Iris pigment epithelial cell (primary cell): ENCODE results near the gene SCAI.

Source experiments
- DNase-seq: peaks from one replicate; pipeline ENCODE4 v3.0.0-alpha.2; 2011; ENCODE audit warnings: low read depth

SCAI gene

GRCh38 chr9:124947727-124948391 lies 195.5 kb downstream of the SCAI start:
- DNase-seq = no peak

DNA sequence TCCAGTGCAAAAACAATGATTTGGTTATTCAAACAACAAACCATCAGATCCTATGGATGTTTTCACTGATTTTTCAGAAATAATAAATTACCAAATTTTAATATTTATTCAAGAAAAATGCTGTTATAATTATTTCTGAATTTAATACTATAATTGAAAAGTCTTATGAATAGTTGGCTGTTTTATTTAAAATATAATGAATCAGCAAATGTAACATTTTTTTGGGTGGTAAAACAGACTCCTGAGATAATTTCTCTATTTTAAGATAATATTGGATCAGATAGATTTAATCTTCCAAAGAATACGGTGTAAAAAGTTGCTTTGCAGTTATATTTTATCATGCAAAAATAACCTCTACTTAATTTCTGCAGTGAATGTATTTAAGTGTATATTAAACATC lies 197.2 kb downstream of the SCAI start:
- DNase-seq = no peak

DNA sequence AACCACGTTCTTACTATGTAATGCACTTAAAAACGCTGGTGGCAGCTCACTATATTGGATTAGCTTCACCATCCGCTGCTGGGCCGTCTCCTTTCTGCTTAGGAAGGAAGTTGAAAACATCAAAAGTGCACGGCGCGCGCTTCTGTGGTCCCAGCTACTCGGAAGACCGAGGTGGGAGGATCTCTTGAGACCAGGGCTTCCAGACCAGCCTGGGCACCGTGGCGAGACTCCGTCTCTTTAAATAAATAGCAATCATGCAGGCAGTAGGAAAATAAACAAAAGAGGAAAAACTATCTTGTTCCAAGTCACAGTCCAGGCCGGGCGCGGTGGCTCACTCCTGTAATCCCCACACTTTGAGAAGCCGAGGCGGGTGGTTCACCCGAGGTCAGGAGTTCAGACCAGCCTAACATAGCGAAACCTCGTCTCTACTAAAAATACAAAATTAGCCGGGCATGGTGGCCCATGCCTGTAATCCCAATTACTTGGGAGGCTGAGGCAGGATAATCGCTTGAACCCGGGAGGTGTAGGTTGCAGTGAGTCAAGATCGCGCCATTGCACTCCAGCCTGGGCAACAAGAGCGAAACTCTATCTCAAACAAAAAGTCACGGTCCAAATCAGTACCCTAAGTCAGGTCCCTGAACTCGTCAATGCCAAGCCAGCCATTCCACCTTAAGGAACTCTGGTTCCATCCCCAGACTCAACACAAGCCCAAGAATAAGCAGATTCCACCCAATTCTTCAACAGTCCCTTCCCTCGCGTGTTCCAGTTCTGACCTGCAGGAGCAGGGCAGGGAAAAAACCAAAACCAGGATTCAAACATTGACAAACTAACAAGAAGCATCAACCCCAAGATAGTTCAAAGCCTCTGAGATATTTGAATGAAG lies 201.4 kb downstream of the SCAI start:
- DNase-seq = peak; percentile 67

GRCh38 chr9:124940894-124941678 lies 202.2 kb downstream of the SCAI start, which contains the start of gene GOLGA1:
TSS of gene GOLGA1 (minus strand) at chr9:124941083. CDS start at chr9:124938711, 2,372 bp downstream.
- DNase-seq = peak; percentile 94

- no peak for DNase-seq
Measured at GRCh38 chr9:124940521-124940893, 202.8 kb downstream of the SCAI start.

DNA sequence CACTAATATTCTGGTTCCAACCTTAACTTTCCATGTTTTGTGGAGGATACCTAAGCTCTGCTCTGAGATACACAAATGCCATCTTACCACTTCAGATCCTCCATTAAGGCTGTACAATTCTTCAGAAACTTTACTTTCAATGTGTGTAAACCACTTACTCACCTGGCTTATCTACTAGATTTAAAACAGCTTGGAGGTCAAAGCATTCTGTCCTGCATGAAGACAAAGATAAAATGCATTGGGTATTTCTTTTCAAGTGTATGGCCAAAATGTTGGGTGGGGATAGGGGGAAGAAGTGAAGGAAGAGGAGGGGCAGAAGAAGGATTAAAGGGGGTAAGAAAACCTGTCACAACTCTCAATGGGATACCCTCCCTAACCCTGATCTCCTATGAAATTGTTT lies 203.4 kb downstream of the SCAI start:
- no peak for DNase-seq

DNA sequence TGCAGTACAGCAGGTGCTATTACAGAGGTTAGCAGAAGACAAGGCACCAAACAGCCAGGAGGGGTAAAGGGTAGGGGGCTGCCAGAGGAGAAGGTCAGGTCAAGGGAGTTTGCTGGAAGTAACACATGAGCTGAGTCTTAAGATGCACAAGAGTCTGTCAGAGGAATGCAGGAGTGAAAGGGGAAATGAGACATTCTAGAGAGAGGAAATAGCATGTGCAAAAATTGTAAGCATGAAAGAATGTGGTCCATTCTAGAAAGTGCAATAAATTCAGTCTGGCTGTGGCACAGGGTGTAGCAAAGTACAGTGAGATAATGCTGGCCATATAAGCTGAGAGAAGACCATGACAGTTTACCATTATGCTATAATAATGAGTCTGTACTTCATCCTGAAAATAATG lies 209.0 kb downstream of the SCAI start:
- peak; percentile 66 for DNase-seq

DNA sequence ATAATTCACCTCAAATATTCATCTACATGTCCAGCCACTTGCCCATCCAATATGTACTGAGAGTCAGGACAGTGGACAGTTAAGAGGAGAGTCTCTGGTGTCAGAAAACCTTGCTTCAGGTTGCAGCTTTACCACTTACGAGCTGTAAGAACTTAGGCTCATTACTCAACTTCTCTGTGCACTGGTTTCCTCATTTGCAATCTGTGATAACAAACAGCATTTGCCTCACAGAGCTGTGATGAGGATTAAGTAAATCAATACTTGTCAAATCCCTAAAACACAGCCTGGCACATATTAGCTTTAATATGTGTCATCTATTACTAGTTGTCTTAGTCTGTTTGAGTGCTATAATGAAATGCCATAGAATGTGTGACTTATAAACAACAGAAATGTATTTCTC lies 211.0 kb downstream of the SCAI start:
- no peak for DNase-seq

- DNase-seq = no peak
Measured at GRCh38 chr9:124929464-124929863, 213.9 kb downstream of the SCAI start.

GRCh38 chr9:124928116-124928515 lies 215.2 kb downstream of the SCAI start:
- DNase-seq = no peak

- peak; percentile 28 for DNase-seq
Measured at GRCh38 chr9:124920394-124920793, 222.9 kb downstream of the SCAI start.

- no peak for DNase-seq
Measured at GRCh38 chr9:124914753-124915405, 228.4 kb downstream of the SCAI start.

DNA sequence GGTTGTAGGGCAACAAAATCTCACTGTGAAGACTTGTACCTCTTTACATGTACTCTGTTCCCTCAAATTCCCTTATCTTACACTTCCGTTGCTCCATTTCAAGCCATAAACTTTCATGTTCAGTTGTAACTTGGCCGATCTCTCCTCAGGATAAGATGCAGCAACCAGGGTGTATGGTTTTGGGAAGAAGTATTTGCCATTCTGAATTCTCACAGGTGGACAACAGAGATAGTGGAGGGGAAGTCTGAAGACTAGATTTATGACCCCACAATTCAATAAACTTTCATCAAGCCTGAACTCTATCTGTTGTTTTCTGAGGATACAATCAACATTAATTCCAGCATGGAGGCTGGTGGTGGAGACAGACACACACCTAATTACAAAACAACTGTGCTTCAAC lies 229.9 kb downstream of the SCAI start:
- no peak for DNase-seq

DNA sequence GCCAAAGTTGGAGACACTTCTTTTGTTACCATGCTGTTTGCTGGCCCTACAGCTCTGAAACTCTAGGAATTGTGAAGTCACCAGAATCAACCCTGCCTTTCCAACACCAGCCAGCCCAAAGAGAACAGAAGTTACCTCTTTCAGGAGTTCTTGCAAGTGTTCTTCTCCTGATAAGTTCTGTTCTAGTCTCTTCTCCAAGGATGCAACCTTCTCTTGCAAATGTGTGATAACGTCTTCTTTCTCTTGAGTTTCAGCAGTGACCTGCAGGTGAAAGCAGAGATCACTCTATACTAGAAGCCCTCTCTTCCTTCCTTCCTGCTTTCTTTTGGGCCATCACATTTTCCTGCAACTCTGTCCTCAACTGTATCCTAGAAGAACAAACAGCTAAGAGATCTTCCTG lies 231.6 kb downstream of the SCAI start:
- no peak for DNase-seq

- no peak for DNase-seq
Measured at GRCh38 chr9:124908098-124908497, 235.2 kb downstream of the SCAI start.

DNA sequence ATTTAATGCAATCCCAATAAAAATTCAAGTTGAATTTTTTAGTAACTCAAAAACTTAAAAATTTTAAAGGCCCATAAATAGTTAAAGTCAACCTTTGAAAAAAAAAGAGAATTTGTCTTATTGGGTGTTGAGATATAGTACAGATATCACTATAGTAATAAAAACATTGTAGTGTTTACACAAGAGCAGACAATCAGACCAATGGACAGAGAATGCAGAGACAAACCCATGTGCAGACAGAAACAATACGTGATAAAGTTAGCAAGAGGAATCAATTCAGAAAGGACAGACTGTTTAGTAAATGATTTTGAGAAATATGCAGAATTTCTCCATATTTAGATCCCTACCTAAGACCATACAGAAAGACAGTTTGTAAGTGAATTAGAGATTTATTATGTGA lies 236.4 kb downstream of the SCAI start:
- DNase-seq = no peak

DNA sequence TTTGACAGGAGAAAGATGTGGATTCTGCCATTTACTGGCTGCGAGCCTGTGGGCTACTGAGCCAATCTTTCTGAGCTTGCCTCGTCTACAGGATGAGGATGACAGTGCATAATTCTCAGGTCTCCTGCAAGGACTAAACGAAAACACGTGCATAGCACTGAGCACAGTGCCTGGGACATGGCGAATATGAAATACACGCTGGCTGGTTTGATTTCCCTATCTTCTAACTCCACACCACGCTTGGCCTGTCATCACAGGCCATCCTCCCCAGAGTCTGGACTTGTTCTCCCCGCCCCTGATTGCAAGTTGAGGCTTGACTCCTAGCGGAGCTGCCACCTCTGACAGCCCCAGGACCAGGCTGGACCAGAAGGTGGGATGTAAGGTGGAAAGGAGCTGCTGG lies 243.5 kb downstream of the SCAI start:
- no peak for DNase-seq

DNA sequence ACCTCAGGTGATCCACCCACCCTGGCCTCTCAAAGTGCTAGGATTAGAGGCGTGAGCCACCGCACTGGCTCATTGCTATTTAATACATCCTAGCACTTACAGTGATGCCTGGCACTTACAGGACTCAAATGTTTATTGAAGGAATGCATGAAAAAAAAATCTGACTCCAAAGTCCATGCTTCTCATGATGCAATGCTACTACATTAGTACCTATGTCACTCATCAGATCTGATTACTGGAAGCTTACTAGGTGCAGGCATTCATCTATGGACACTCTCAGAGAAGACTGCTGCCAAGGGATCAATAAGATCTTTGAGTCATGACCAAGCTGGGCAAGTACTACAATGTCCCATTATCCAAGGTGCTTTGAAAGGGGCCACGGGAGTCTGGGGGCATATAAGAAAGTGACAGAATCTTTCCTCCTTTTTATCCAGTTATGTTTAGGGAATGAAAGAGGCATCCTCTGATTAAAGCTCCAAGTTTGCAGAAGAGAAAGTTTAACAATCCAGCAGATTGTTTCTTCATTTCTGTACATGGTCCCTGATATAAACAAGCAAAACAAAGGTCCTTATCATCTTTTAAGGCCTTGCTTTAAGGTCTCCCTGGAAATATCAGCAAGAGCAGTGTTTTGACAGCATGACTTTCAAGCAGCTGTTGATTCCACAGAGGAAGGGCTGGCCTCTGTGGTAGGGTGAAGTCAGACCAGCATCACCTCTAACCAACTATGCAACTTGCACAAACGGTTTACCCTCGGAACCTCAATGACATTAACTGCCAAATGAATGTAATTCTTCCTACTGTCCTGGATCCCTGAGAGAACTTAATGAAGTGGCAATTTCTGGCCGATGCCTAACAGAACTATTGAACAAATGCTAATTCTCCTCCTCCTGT lies 245.5 kb downstream of the SCAI start:
- DNase-seq = peak; percentile 22

DNA sequence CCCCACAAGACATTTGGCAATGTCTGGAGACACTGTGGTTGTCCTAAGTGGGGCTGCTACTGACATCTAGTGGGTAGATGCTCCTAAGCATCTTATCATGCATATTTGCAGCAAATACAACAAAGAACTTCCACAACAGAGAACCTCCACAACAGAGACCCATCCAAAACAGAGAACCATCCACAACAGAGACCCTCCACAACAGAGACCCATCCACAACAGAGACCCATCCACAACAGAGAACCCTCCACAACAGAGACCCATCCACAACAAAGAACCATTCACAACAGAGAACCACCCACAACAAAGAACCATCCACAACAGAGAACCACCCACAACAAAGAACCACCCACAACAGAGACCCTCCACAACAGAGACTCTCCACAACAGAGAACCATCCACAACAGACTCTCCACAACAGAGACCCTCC lies 248.6 kb downstream of the SCAI start:
- peak; percentile 65 for DNase-seq

- no peak for DNase-seq
Measured at GRCh38 chr9:124894035-124894740, 249.1 kb downstream of the SCAI start.
